H1 (cell line): Measurements from ENCODE around the gene PTPN12. TPM values are rescaled to one million over a fixed set of nuclear protein-coding genes. Genes with fewer than 3 reads are reported as not detected.

Source experiments
- CTCF ChIA-PET: fragments of 300-600 bp; sonication (Branson Sonifier 250); formaldehyde crosslinking; loops from one replicate; lab custom pipeline; 2021; ENCODE audit not compliant: partially characterized antibody; lab: Charles Lee
- POLR2A ChIA-PET: fragments of 300-600 bp; sonication (Branson Sonifier 250); formaldehyde crosslinking; loops from one replicate; lab custom pipeline; 2021; ENCODE audit warnings: inconsistent platforms; ENCODE audit not compliant: partially characterized antibody; lab: Charles Lee
- DNase-seq, 2 experiments: peaks; one replicate each; pipeline versions ENCODE4 v3.0.0 to v3.0.0-alpha.2; 2010 to 2022; ENCODE audit warnings: low spot score in 2 of 2, low read depth in 1 of 2, mixed read lengths in 1 of 2
- FAIRE-seq: peaks from 2 replicates; lab custom pipeline; 2011; peaks lifted over from hg19 to GRCh38; lab: Jason Lieb, UNC
- H2AFZ ChIP-seq: 2 replicates; pipeline ENCODE4 v1.8.1; 2012; ENCODE audit warnings: low read length, inconsistent platforms
- H2AK5ac ChIP-seq: 2 replicates; pipeline ENCODE4 v1.6.1; 2013; ENCODE audit warnings: low read depth, low read length
- H2BK120ac ChIP-seq: replicated peaks from 2 replicates; pipeline ENCODE3; 2013; ENCODE audit warnings: low read depth, low read length, inconsistent platforms
- H2BK12ac ChIP-seq: 2 replicates; pipeline ENCODE4 v1.6.1; 2013; ENCODE audit warnings: low read depth, low read length
- H2BK15ac ChIP-seq: 2 replicates; pipeline ENCODE4 v1.6.1; 2013; ENCODE audit warnings: low read length
- H2BK20ac ChIP-seq: 2 replicates; pipeline ENCODE4 v1.6.1; 2013; ENCODE audit warnings: low read length
- H2BK5ac ChIP-seq: 2 replicates; pipeline ENCODE4 v1.6.1; 2013; ENCODE audit warnings: low read depth, low read length
- H3K14ac ChIP-seq: 2 replicates; pipeline ENCODE4 v1.6.1; 2013; ENCODE audit warnings: inconsistent platforms; ENCODE audit not compliant: insufficient read length
- H3K18ac ChIP-seq: 2 replicates; pipeline ENCODE4 v1.6.1; 2013; ENCODE audit warnings: low read length; ENCODE audit errors: extremely low read depth
- H3K23ac ChIP-seq: 2 replicates; pipeline ENCODE4 v1.6.1; 2013; ENCODE audit warnings: inconsistent platforms; ENCODE audit not compliant: insufficient read length
- H3K23me2 ChIP-seq: 2 replicates; pipeline ENCODE4 v1.6.1; 2013; ENCODE audit warnings: low read depth, low read length
- H3K27ac ChIP-seq: 2 replicates; pipeline ENCODE4 v1.6.1; 2011; ENCODE audit warnings: low read depth, low read length, inconsistent platforms
- H3K27me3 ChIP-seq, 4 experiments: replicated peaks in 1 of 4; 1 replicate in 1 of 4; 2 replicates in 3 of 4; pipeline versions ENCODE4 v1.6.1 to v1.8.1; 2011 to 2013; ENCODE audit warnings: low read length in 3 of 4, mild to moderate bottlenecking in 3 of 4, inconsistent platforms in 2 of 4, mixed read lengths in 2 of 4, moderate library complexity in 1 of 4; ENCODE audit not compliant: control insufficient read depth in 3 of 4, insufficient read depth in 3 of 4; ENCODE audit errors: extremely low read depth in 1 of 4
- H3K36me3 ChIP-seq, 4 experiments: 2 replicates each; pipeline versions ENCODE4 v1.6.1 to v1.8.1; 2011 to 2013; ENCODE audit warnings: mild to moderate bottlenecking in 4 of 4, low read length in 3 of 4, moderate library complexity in 2 of 4, control low read depth in 1 of 4, inconsistent platforms in 1 of 4; ENCODE audit not compliant: insufficient read depth in 4 of 4, control insufficient read depth in 2 of 4
- H3K4ac ChIP-seq: replicated peaks from 2 replicates; pipeline ENCODE3; 2013; ENCODE audit warnings: low read length, low read depth, mixed read lengths, inconsistent platforms; ENCODE audit not compliant: insufficient read length
- H3K4me1 ChIP-seq, 4 experiments: replicated peaks in 1 of 4; 1 replicate in 1 of 4; 2 replicates in 3 of 4; pipeline versions ENCODE4 v1.6.1 to v1.8.1; 2011 to 2013; ENCODE audit warnings: low read length in 3 of 4, inconsistent platforms in 2 of 4, mixed read lengths in 1 of 4; ENCODE audit not compliant: insufficient read depth in 4 of 4, control insufficient read depth in 3 of 4
- H3K4me2 ChIP-seq, 2 experiments: 2 replicates each; pipeline versions ENCODE4 v1.6.1 to v1.8.1; 2011 to 2013; ENCODE audit warnings: low read depth in 2 of 2, low read length in 2 of 2, control low read depth in 1 of 2, inconsistent platforms in 1 of 2, mild to moderate bottlenecking in 1 of 2; ENCODE audit not compliant: insufficient read depth in 1 of 2
- H3K4me3 ChIP-seq, 4 experiments: fragments of 200-600, 300-600 bp in 1 of 4; sonication (generic), shearing (Covaris generic), sonication (Bioruptor Twin) in 1 of 4; 2 replicates each; pipeline versions ENCODE4 v1.5.1 to v1.8.1; 2011 to 2016; ENCODE audit warnings: low read length in 4 of 4, low read depth in 3 of 4, control low read depth in 2 of 4, inconsistent platforms in 2 of 4, mild to moderate bottlenecking in 2 of 4, mixed read lengths in 1 of 4, moderate library complexity in 1 of 4; ENCODE audit not compliant: insufficient read depth in 2 of 4; ENCODE audit errors: extremely low read depth in 1 of 4
- H3K56ac ChIP-seq: replicated peaks from 2 replicates; pipeline ENCODE3; 2013; ENCODE audit warnings: low read depth, mild to moderate bottlenecking, mixed read lengths, low read length, inconsistent platforms; ENCODE audit not compliant: insufficient read length
- H3K79me1 ChIP-seq: 2 replicates; pipeline ENCODE4 v1.6.1; 2013; ENCODE audit warnings: low read depth, low read length, control low read depth
- H3K79me2 ChIP-seq, 2 experiments: 2 replicates each; pipeline versions ENCODE4 v1.6.1 to v1.8.1; 2012 to 2013; ENCODE audit warnings: low read length in 2 of 2, mild to moderate bottlenecking in 2 of 2, inconsistent platforms in 1 of 2; ENCODE audit not compliant: insufficient read depth in 2 of 2, control insufficient read depth in 1 of 2
- H3K9ac ChIP-seq, 4 experiments: replicated peaks in 1 of 4; 1 replicate in 1 of 4; 2 replicates in 3 of 4; pipeline versions ENCODE4 v1.6.1 to v1.8.1; 2011 to 2013; ENCODE audit warnings: low read depth in 3 of 4, low read length in 3 of 4, control low read depth in 2 of 4, mild to moderate bottlenecking in 2 of 4, moderate library complexity in 2 of 4, inconsistent platforms in 1 of 4; ENCODE audit errors: extremely low read depth in 1 of 4
- H3K9me3 ChIP-seq, 2 experiments: 2 replicates each; pipeline versions ENCODE4 v1.6.1 to v1.8.1; 2012 to 2013; ENCODE audit warnings: mild to moderate bottlenecking in 2 of 2, moderate library complexity in 2 of 2, control low read depth in 1 of 2, inconsistent platforms in 1 of 2, low read depth in 1 of 2, low read length in 1 of 2, mixed read lengths in 1 of 2; ENCODE audit not compliant: insufficient read depth in 2 of 2
- H4K20me1 ChIP-seq, 2 experiments: replicated peaks in 1 of 2; 2 replicates each; pipeline versions ENCODE3 to v1.8.1; 2011 to 2013; ENCODE audit warnings: inconsistent platforms in 2 of 2, low read length in 2 of 2, mild to moderate bottlenecking in 1 of 2; ENCODE audit not compliant: insufficient read depth in 2 of 2, control insufficient read depth in 1 of 2
- H4K5ac ChIP-seq: 2 replicates; pipeline ENCODE4 v1.6.1; 2013; ENCODE audit warnings: low read length, low read depth, mixed read lengths, inconsistent platforms; ENCODE audit not compliant: insufficient read length
- H4K8ac ChIP-seq: 2 replicates; pipeline ENCODE4 v1.8.0; 2013; ENCODE audit warnings: mild to moderate bottlenecking, moderate library complexity, low read length, inconsistent platforms; ENCODE audit not compliant: insufficient read depth; ENCODE audit errors: extremely low read depth
- H4K91ac ChIP-seq: replicated peaks from 2 replicates; pipeline ENCODE3; 2013; ENCODE audit warnings: low read length, mixed read lengths, inconsistent platforms; ENCODE audit not compliant: insufficient read length
- BCL11A ChIP-seq, 2 experiments: IDR thresholded peaks; one replicate each; pipeline ENCODE4 v1.6.1; 2011; ENCODE audit warnings: low read depth in 2 of 2, low read length in 2 of 2, mild to moderate bottlenecking in 2 of 2
- RFX5 ChIP-seq: IDR thresholded peaks from 2 replicates; pipeline ENCODE4 v1.6.1; 2011; ENCODE audit warnings: low read depth, low read length, improper control_type of control experiment, borderline replicate concordance
- SP1 ChIP-seq: IDR thresholded peaks from 2 replicates; pipeline ENCODE4 v1.6.1; 2011; ENCODE audit warnings: low read depth, low read length
- SP4 ChIP-seq: IDR thresholded peaks from 2 replicates; pipeline ENCODE4 v1.6.1; 2012; ENCODE audit warnings: low read length, inconsistent platforms
- TAF7 ChIP-seq: optimal IDR thresholded peaks from 2 replicates; pipeline ENCODE3; 2011; ENCODE audit warnings: low read depth, mild to moderate bottlenecking, inconsistent platforms, low read length, moderate library complexity, borderline replicate concordance
- WGBS, 2 experiments: shearing (Covaris generic) in 1 of 2; methylation state at CpG; one replicate each; pipeline versions ENCODE4 v1.1.6 to v1.1.7; 2013 to 2015; ENCODE audit warnings: low lambda C conversion rate in 2 of 2, mixed read lengths in 2 of 2, inconsistent platforms in 1 of 2, low coverage in 1 of 2, missing lambda C conversion rate in 1 of 2; ENCODE audit not compliant: insufficient replicate concordance in 2 of 2, insufficient coverage in 1 of 2, insufficient read length in 1 of 2; ENCODE audit errors: extremely low coverage in 1 of 2, missing lambda C conversion rate in 1 of 2; 5-methylcytosine and 5-hydroxymethylcytosine counted together
- polyA plus RNA-seq, 7 experiments: library from polyadenylated mRNA; depleted of rRNA in 3 of 7; stranded (reverse) in 5 of 7; unstranded in 2 of 7; fragments of >200 nt in 5 of 7; fragments of 200-250 nt in 2 of 7; gene quantifications; 1 replicate in 5 of 7; 2 replicates in 1 of 7; 4 replicates in 1 of 7; pipeline versions ENCODE4 v1.2.1 to v1.2.3, GENCODE V29; 2011 to 2013; ENCODE audit warnings: missing spikeins in 2 of 7, mixed read lengths in 2 of 7
- total RNA-seq: library from RNA; stranded (reverse); fragmentation: NEBNext Ultra II Directional; extraction: Animal tissue kit (Norgen Biotek cat#: 25700); gene quantifications from 2 replicates; pipeline ENCODE4 v1.2.1, GENCODE V29; 2021

PTPN12 gene
- total and polyA plus RNA-seq, 2 of the 8 experiments (the other 6 are each of a cell fraction or from before 2014, with no cell fraction given): 39.7 to 132 TPM

GRCh38 chr7:77626586-77627308 lies 89.7 kb downstream of the PTPN12 start:
- Histone ChIP-seq H2BK120ac (no peak overlapping the region), H3K14ac (no peak overlapping the region), H4K91ac (no peak overlapping the region), H3K4me2 (no peak overlapping the region), H4K5ac (no peak overlapping the region), H3K23ac (no peak overlapping the region), H2AK5ac (no peak overlapping the region), H3K27me3 (no peaks in the 10 kb centered on the region), H3K27ac (no peak overlapping the region), H3K79me2 (no peaks in the 10 kb centered on the region), H3K4me1 (no peaks in the 10 kb centered on the region), H2BK20ac (no peak overlapping the region), H3K23me2 (no peaks in the 10 kb centered on the region), H3K18ac (no peak overlapping the region), H3K9me3 (no peaks in the 10 kb centered on the region), H2BK15ac (no peak overlapping the region), H3K56ac (no peak overlapping the region), H3K9ac (no peak overlapping the region), H2AFZ (no peak overlapping the region), H2BK5ac (no peak overlapping the region), H3K36me3 (peaks cover 14 to 64% (median 32%) of the 10 kb centered on the region in 4 experiments), H2BK12ac (no peak overlapping the region), H3K4ac (no peak overlapping the region), H3K4me3 (no peak overlapping the region), H4K8ac (no peak overlapping the region), H3K79me1 (no peaks in the 10 kb centered on the region), H4K20me1 (no peaks in the 10 kb centered on the region)
- no peak for TF ChIP-seq SP4
- no peak for TF ChIP-seq TAF7
- TF ChIP-seq RFX5: no peak
- TF ChIP-seq BCL11A (IDR thresholded peaks at IDR 0.05; ENCODE audit: low read depth in 2 of 2, low read length in 2 of 2): no peak
- TF ChIP-seq SP1: no peak
- DNase-seq (no peak), FAIRE-seq (no peak)
- POLR2A ChIA-PET: no interaction called here
- WGBS, 2 experiments: 92% methylated on average over 6 of the region's 6 CpGs; no CpG with 5 or more reads in 1 of the 2 experiments
- CTCF ChIA-PET: interaction anchor here (1.0 kb wide), 1 partner anchor 114 kb away, joined by 4 read pairs; no protein-coding TSS in a partner anchor
